Neural cell (in vitro differentiated cells): ENCODE data around the gene CLDN18.

Experiments used
- POLR2AphosphoS5 ChIP-seq: IDR thresholded peaks from 2 replicates; pipeline ENCODE4 v1.6.1; 2012
- TF ChIP-seq, protein P1 (sequence below): fragments of 450-650 bp; IDR thresholded peaks from 2 replicates; pipeline ENCODE4 v1.5.1; 2014; ENCODE audit warnings: antibody characterized with exemption, mild to moderate bottlenecking, moderate library complexity; ENCODE audit not compliant: poor library complexity, severe bottlenecking

DNA sequence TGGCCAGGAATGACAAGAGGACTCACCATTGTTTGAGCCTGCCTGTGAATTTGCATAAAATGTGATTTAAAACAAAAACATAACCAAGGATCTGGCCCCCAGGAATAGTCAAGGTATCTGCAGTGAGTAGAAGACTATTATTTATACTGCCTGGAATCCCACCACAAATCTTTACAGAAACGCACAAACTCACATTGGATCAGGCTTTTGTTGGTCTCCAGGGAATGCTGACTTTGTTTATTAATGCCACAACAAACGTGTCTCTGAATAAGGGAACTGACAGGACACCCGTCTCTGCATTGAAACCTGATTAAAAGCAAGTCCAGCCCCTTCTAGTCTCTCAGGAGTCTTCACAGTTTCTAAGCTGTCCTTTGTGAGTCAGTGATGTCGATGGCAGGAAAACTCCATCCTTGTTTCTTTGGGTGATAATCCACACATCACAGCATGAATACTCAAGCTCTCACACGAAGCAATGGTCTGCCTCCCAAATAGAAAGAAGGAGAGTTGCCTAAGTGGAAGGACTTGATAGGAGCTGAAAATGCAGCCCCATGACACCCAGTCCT lies 37.7 kb downstream of the CLDN18 start:
- TF ChIP-seq POLR2AphosphoS5, result no peak
- TF ChIP-seq, protein P1, sequence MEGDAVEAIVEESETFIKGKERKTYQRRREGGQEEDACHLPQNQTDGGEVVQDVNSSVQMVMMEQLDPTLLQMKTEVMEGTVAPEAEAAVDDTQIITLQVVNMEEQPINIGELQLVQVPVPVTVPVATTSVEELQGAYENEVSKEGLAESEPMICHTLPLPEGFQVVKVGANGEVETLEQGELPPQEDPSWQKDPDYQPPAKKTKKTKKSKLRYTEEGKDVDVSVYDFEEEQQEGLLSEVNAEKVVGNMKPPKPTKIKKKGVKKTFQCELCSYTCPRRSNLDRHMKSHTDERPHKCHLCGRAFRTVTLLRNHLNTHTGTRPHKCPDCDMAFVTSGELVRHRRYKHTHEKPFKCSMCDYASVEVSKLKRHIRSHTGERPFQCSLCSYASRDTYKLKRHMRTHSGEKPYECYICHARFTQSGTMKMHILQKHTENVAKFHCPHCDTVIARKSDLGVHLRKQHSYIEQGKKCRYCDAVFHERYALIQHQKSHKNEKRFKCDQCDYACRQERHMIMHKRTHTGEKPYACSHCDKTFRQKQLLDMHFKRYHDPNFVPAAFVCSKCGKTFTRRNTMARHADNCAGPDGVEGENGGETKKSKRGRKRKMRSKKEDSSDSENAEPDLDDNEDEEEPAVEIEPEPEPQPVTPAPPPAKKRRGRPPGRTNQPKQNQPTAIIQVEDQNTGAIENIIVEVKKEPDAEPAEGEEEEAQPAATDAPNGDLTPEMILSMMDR, result no peak
